Lung (tissue), 12 donors: ENCODE data around the gene AP4E1. TPM values are rescaled to one million over a fixed set of nuclear protein-coding genes. Genes with fewer than 3 reads are reported as not detected.

Source experiments
- ATAC-seq: fragments of 200-7000 bp; cut with Tn5 transposase; one replicate; pipeline ENCODE4 v1.9.1; 2020; ENCODE audit warnings: moderate number of reproducible peaks; ENCODE audit not compliant: insufficient read depth, low FRiP score
- DNase-seq, 3 donors: peaks; one replicate each; pipeline ENCODE4 v3.0.0-alpha.2; 2013 to 2017
- H3K27ac ChIP-seq, 2 donors: one replicate each; pipeline ENCODE4 v1.5.1; 2013; ENCODE audit warnings: mild to moderate bottlenecking in 2 of 2, moderate library complexity in 2 of 2, control low read depth in 1 of 2, inconsistent platforms in 1 of 2, low read depth in 1 of 2, low read length in 1 of 2
- H3K27me3 ChIP-seq, 3 donors: one replicate each; pipeline ENCODE4 v1.5.1; 2013; ENCODE audit warnings: low read length in 2 of 3; ENCODE audit not compliant: control insufficient read depth in 3 of 3, insufficient read depth in 3 of 3
- H3K36me3 ChIP-seq, 4 donors: one replicate each; pipeline ENCODE4 v1.5.1; 2013; ENCODE audit warnings: low read length in 4 of 4, mild to moderate bottlenecking in 1 of 4, moderate library complexity in 1 of 4; ENCODE audit not compliant: control insufficient read depth in 4 of 4, insufficient read depth in 4 of 4
- H3K4me1 ChIP-seq, 5 donors: one replicate each; pipeline ENCODE4 v1.5.1; 2013; ENCODE audit warnings: low read length in 5 of 5, mild to moderate bottlenecking in 2 of 5, moderate library complexity in 1 of 5; ENCODE audit not compliant: control insufficient read depth in 5 of 5, insufficient read depth in 5 of 5
- H3K4me3 ChIP-seq: one replicate; pipeline ENCODE4 v1.5.1; 2013; ENCODE audit warnings: mild to moderate bottlenecking, control low read depth, moderate library complexity
- H3K9ac ChIP-seq, 2 donors: one replicate each; pipeline ENCODE4 v1.5.1; 2013; ENCODE audit warnings: low read length in 2 of 2, control low read depth in 1 of 2; ENCODE audit not compliant: insufficient read depth in 1 of 2
- H3K9me3 ChIP-seq, 4 donors: one replicate each; pipeline ENCODE4 v1.5.1; 2013; ENCODE audit warnings: low read length in 3 of 4, mild to moderate bottlenecking in 1 of 4, moderate library complexity in 1 of 4; ENCODE audit not compliant: control insufficient read depth in 4 of 4, insufficient read depth in 3 of 4
- CTCF ChIP-seq: IDR thresholded peaks from 2 replicates; pipeline ENCODE4 v1.5.1; 2012; ENCODE audit warnings: mild to moderate bottlenecking; ENCODE audit errors: control extremely low read depth, extremely low read depth
- WGBS, 2 donors: extraction: QIAGEN DNeasy Blood & Tissue Kit; methylation state at CpG; one replicate each; pipeline ENCODE4 v1.1.7; 2013; 5-methylcytosine and 5-hydroxymethylcytosine counted together
- polyA plus RNA-seq, 2 donors: library from polyadenylated mRNA; stranded (reverse); fragments of 200-250 nt; gene quantifications; one replicate each; pipeline ENCODE4 v1.2.1, GENCODE V29; 2013
- total RNA-seq, 2 donors: library from RNA; depleted of rRNA in 1 of 2; stranded (reverse); fragments of >200 nt in 1 of 2; gene quantifications; one replicate each; pipeline ENCODE4 v1.2.1, GENCODE V29; 2014 to 2021
- donor health status: control.
- donor health status: control.
- donor health status: Bipolar disorder and iron deficiency.
- donor health status: healthy.
- donor health status: DM: yes; HTN: yes; CAD: no.

Gene AP4E1
- total and polyA plus RNA-seq, 4 donors, result 2.2 to 12.7 (median 6.7) TPM

GRCh38 chr15:50864873-50865272 is 43.6 kb upstream of the AP4E1 start:
- Histone ChIP-seq H3K27ac (no peak overlapping the region), H3K27me3 (no peaks in the 10 kb centered on the region), H3K4me3 (no peak overlapping the region), H3K36me3 (no peaks in the 10 kb centered on the region), H3K4me1 (no peaks in the 10 kb centered on the region), H3K9ac (no peak overlapping the region), H3K9me3 (no peaks in the 10 kb centered on the region)
- DNase-seq (no peak), ATAC-seq (no peak)
- no peak for TF ChIP-seq CTCF
- 95 to 100% methylated on average over 1 of the region's 1 CpG for WGBS, 2 donors

- Histone ChIP-seq H3K27me3 (no peaks in the 10 kb centered on the region), H3K9ac (no peak overlapping the region), H3K4me1 (no peaks in the 10 kb centered on the region), H3K36me3 (no peaks in the 10 kb centered on the region), H3K4me3 (no peak overlapping the region), H3K9me3 (no peaks in the 10 kb centered on the region), H3K27ac (no peak overlapping the region)
- ATAC-seq (no peak), DNase-seq (no peak)
- 84 to 92% methylated on average over 5 of the region's 5 CpGs for WGBS, 2 donors
- TF ChIP-seq CTCF, result no peak
These were observed 42.7 kb upstream of the AP4E1 start for GRCh38 chr15:50865515-50866353.

- H3K4me1 ChIP-seq, result peaks cover 0 to 8% (median 0%) of the 10 kb centered on the region in 5 donors
- H3K27ac ChIP-seq, result no peak overlapping the region
- DNase-seq, result no peak
- no peak for TF ChIP-seq CTCF
- no peaks in the 10 kb centered on the region for H3K36me3 ChIP-seq
- no peak overlapping the region for H3K4me3 ChIP-seq
- no peak overlapping the region for H3K9ac ChIP-seq
- no peak for ATAC-seq
- 73 to 89% methylated on average over 1 of the region's 1 CpG for WGBS, 2 donors
- no peaks in the 10 kb centered on the region for H3K9me3 ChIP-seq
- no peaks in the 10 kb centered on the region for H3K27me3 ChIP-seq
These were observed 36.7 kb upstream of the AP4E1 start for GRCh38 chr15:50871832-50872231.
